HS-27A (cell line): ENCODE data around the gene PPM1F.

Source experiments
- DNase-seq: peaks from one replicate; pipeline ENCODE4 v3.0.0-alpha.2; 2012; ENCODE audit warnings: low read depth, missing footprints

The PPM1F gene

GRCh38 chr22:21975854-21976345, 23.3 kb upstream of the PPM1F start:
- DNase-seq, result no peak

GRCh38 chr22:21975273-21975672, 22.6 kb upstream of the PPM1F start:
- DNase-seq, result no peak

GRCh38 chr22:21974058-21974649, 21.5 kb upstream of the PPM1F start:
- DNase-seq, result no peak

GRCh38 chr22:21972806-21973205, 20.2 kb upstream of the PPM1F start:
- DNase-seq, result no peak

- DNase-seq, result no peak
Measured at GRCh38 chr22:21972293-21972779, 19.7 kb upstream of the PPM1F start.

- no peak for DNase-seq
Measured at GRCh38 chr22:21971858-21972275, 19.2 kb upstream of the PPM1F start.

- DNase-seq, result no peak
Measured at GRCh38 chr22:21970800-21971617, 18.4 kb upstream of the PPM1F start.

- DNase-seq, result no peak
Measured at GRCh38 chr22:21970037-21970799, 17.6 kb upstream of the PPM1F start.

- no peak for DNase-seq
Measured at GRCh38 chr22:21968452-21969129, 15.9 kb upstream of the PPM1F start.

- no peak for DNase-seq
Measured at GRCh38 chr22:21967693-21968271, 15.1 kb upstream of the PPM1F start.

- DNase-seq, result no peak
Measured at GRCh38 chr22:21966643-21967516, 14.2 kb upstream of the PPM1F start.

- DNase-seq, result no peak
Measured at GRCh38 chr22:21965762-21966288, 13.2 kb upstream of the PPM1F start.

- no peak for DNase-seq
Measured at GRCh38 chr22:21964918-21965484, 12.4 kb upstream of the PPM1F start.

- no peak for DNase-seq
Measured at GRCh38 chr22:21964234-21964633, 11.6 kb upstream of the PPM1F start.

- no peak for DNase-seq
Measured at GRCh38 chr22:21963790-21964211, 11.2 kb upstream of the PPM1F start.

GRCh38 chr22:21963286-21963685, 10.6 kb upstream of the PPM1F start:
- no peak for DNase-seq

- DNase-seq, result no peak
Measured at GRCh38 chr22:21962655-21962949, 10.0 kb upstream of the PPM1F start.

GRCh38 chr22:21961886-21962654, 9.4 kb upstream of the PPM1F start:
- no peak for DNase-seq

- DNase-seq, result no peak
Measured at GRCh38 chr22:21961127-21961867, 8.6 kb upstream of the PPM1F start.
